ENCODE measurements around the gene STX3.

The STX3 gene

GRCh38 chr11:59760771-59761170 lies 5.6 kb downstream of the STX3 start:
- Histone ChIP-seq H3F3A (ENCODE audit: low read depth) (no peaks in the 10 kb centered on the region), H3K79me2 (ENCODE audit: insufficient read depth, low read length) (no peaks in the 10 kb centered on the region; the same call in 1 of the 2 replicates), H3K4me2 (ENCODE audit: low read depth, low read length, poor library complexity, severe bottlenecking) (no peak overlapping the region), H3K9me2 (replicated peaks; ENCODE audit: low read depth, low read length) (no peaks in the 10 kb centered on the region), H3K4me1 (ENCODE audit: insufficient read depth, low read length, poor library complexity, severe bottlenecking) (peaks cover 20% of the 10 kb centered on the region), H2AFZ (ENCODE audit: low read length) (no peak overlapping the region), H3K9me3 (ENCODE audit: insufficient read depth, low read depth, low read length) (no peaks in the 10 kb centered on the region), H4K20me1 (ENCODE audit: insufficient read depth, low read length, poor library complexity, severe bottlenecking) (peaks cover 3% of the 10 kb centered on the region), H3K4me3 (ENCODE audit: low read length, poor library complexity, severe bottlenecking) (no peak overlapping the region), H3K27me3 (ENCODE audit: insufficient read depth, low read length, poor library complexity, severe bottlenecking) (no peaks in the 10 kb centered on the region), H3K36me3 (ENCODE audit: insufficient read depth, low read length) (no peaks in the 10 kb centered on the region), H3K9ac (ENCODE audit: low read depth, low read length, poor library complexity, severe bottlenecking) (no peak overlapping the region)
- TF ChIP-seq EZH2phosphoT487 (IDR thresholded peaks at IDR 0.05; ENCODE audit: borderline replicate concordance): no peak
- TF ChIP-seq CTCF (conservative IDR thresholded peaks at IDR 0.05; ENCODE audit: low read length): no peak

GRCh38 chr11:59761993-59762392 lies 6.8 kb downstream of the STX3 start:
- Histone ChIP-seq H3K9me2 (replicated peaks; ENCODE audit: low read depth, low read length) (no peaks in the 10 kb centered on the region), H3K4me3 (ENCODE audit: low read length, poor library complexity, severe bottlenecking) (no peak overlapping the region), H3K9me3 (ENCODE audit: insufficient read depth, low read depth, low read length) (no peaks in the 10 kb centered on the region), H3K4me2 (ENCODE audit: low read depth, low read length, poor library complexity, severe bottlenecking) (no peak overlapping the region), H3K4me1 (ENCODE audit: insufficient read depth, low read length, poor library complexity, severe bottlenecking) (peaks cover 20% of the 10 kb centered on the region), H3K36me3 (ENCODE audit: insufficient read depth, low read length) (no peaks in the 10 kb centered on the region), H3K27me3 (ENCODE audit: insufficient read depth, low read length, poor library complexity, severe bottlenecking) (no peaks in the 10 kb centered on the region), H3K79me2 (ENCODE audit: insufficient read depth, low read length) (no peaks in the 10 kb centered on the region; the same call in 1 of the 2 replicates), H4K20me1 (ENCODE audit: insufficient read depth, low read length, poor library complexity, severe bottlenecking) (no peaks in the 10 kb centered on the region), H3F3A (ENCODE audit: low read depth) (peaks cover 4% of the 10 kb centered on the region; the same call in 1 of the 2 replicates), H2AFZ (ENCODE audit: low read length) (no peak overlapping the region), H3K9ac (ENCODE audit: low read depth, low read length, poor library complexity, severe bottlenecking) (no peak overlapping the region)
- TF ChIP-seq EZH2phosphoT487 (IDR thresholded peaks at IDR 0.05; ENCODE audit: borderline replicate concordance): no peak
- TF ChIP-seq CTCF (conservative IDR thresholded peaks at IDR 0.05; ENCODE audit: low read length): no peak

- Histone ChIP-seq H3K27me3 (ENCODE audit: insufficient read depth, low read length, poor library complexity, severe bottlenecking) (no peaks in the 10 kb centered on the region), H3K9me2 (replicated peaks; ENCODE audit: low read depth, low read length) (no peaks in the 10 kb centered on the region), H3K9me3 (ENCODE audit: insufficient read depth, low read depth, low read length) (no peaks in the 10 kb centered on the region), H2AFZ (ENCODE audit: low read length) (no peak overlapping the region), H3K4me2 (ENCODE audit: low read depth, low read length, poor library complexity, severe bottlenecking) (no peak overlapping the region), H4K20me1 (ENCODE audit: insufficient read depth, low read length, poor library complexity, severe bottlenecking) (no peaks in the 10 kb centered on the region), H3K4me3 (ENCODE audit: low read length, poor library complexity, severe bottlenecking) (no peak overlapping the region), H3F3A (ENCODE audit: low read depth) (peaks cover 6% of the 10 kb centered on the region; the same call in 1 of the 2 replicates), H3K79me2 (ENCODE audit: insufficient read depth, low read length) (no peaks in the 10 kb centered on the region; the same call in 1 of the 2 replicates), H3K36me3 (ENCODE audit: insufficient read depth, low read length) (no peaks in the 10 kb centered on the region), H3K9ac (ENCODE audit: low read depth, low read length, poor library complexity, severe bottlenecking) (no peak overlapping the region), H3K4me1 (ENCODE audit: insufficient read depth, low read length, poor library complexity, severe bottlenecking) (peaks cover 35% of the 10 kb centered on the region)
- TF ChIP-seq EZH2phosphoT487 (IDR thresholded peaks at IDR 0.05; ENCODE audit: borderline replicate concordance): no peak
- no peak for TF ChIP-seq CTCF (conservative IDR thresholded peaks at IDR 0.05; ENCODE audit: low read length)
Observed at GRCh38 chr11:59765068-59765735, 10.0 kb downstream of the STX3 start.
